ENCODE measurements around the gene PHF23.

DNA sequence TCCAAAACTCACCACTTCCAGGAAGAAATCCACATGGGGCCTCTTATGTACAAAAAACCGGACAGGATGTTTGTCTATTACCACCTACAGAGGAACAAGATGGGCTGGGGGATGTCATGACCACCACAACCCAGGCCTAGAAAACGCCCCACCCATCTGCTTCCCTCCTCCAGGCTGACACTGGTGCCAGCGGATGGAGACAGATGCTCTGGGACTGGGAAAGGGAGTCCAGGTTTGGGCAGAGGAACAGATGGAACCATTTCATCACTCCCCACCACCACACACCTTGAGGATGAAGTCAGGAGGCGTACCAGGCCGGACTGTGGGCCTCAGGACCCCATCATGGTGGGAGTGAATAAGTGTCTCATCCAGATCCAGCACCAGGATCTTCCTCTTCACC, 7.5 kb upstream of the PHF23 start:
- TF ChIP-seq POLR2AphosphoS5 (IDR thresholded peaks at IDR 0.05) (no peak), POLR2A (IDR thresholded peaks at IDR 0.05) (no peak)
- TF ChIP-seq, protein P1, sequence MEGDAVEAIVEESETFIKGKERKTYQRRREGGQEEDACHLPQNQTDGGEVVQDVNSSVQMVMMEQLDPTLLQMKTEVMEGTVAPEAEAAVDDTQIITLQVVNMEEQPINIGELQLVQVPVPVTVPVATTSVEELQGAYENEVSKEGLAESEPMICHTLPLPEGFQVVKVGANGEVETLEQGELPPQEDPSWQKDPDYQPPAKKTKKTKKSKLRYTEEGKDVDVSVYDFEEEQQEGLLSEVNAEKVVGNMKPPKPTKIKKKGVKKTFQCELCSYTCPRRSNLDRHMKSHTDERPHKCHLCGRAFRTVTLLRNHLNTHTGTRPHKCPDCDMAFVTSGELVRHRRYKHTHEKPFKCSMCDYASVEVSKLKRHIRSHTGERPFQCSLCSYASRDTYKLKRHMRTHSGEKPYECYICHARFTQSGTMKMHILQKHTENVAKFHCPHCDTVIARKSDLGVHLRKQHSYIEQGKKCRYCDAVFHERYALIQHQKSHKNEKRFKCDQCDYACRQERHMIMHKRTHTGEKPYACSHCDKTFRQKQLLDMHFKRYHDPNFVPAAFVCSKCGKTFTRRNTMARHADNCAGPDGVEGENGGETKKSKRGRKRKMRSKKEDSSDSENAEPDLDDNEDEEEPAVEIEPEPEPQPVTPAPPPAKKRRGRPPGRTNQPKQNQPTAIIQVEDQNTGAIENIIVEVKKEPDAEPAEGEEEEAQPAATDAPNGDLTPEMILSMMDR (IDR thresholded peaks at IDR 0.05) = no peak
